Measurements from ENCODE around the gene MIDN. TPM values are rescaled to one million over a fixed set of nuclear protein-coding genes. Genes with fewer than 3 reads are reported as not detected.
A peak's percentile ranks its signal among the peaks of the same experiment; 100 is the strongest.

MIDN gene
- total and polyA plus RNA-seq, 4 donors = 39.7 to 185 (median 58.7) TPM

DNA sequence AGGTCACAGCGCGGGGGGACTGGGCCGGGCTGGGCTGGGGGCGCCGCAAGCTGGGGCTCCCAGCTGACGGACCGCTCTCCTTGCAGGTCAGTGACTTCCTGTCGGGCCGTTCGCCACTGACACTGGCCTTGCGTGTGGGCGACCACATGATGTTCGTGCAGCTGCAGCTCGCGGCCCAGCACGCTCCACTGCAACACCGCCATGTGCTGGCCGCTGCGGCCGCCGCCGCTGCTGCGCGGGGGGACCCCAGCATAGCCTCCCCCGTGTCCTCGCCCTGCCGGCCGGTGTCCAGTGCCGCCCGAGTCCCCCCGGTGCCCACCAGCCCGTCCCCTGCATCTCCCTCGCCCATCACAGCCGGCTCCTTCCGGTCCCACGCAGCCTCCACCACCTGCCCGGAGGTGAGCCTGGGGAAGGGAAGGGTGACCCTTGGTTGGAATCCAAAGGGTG lies 5.7 kb downstream of the MIDN start:
- Histone ChIP-seq H3K4me1 (ENCODE audit: control insufficient read depth in 5 of 5, insufficient read depth in 5 of 5, low read length in 5 of 5) (peaks cover 2 to 27% (median 12%) of the 10 kb centered on the region in 5 donors), H3K27ac (ENCODE audit: low read depth in 1 of 2, low read length in 1 of 2) (peak overlapping the region; percentile 97 to 98), H3K4me3 (no peak overlapping the region), H3K9me3 (ENCODE audit: control insufficient read depth in 4 of 4, insufficient read depth in 3 of 4, low read length in 3 of 4) (no peaks in the 10 kb centered on the region), H3K27me3 (ENCODE audit: control insufficient read depth in 3 of 3, insufficient read depth in 3 of 3, low read length in 2 of 3) (no peaks in the 10 kb centered on the region), H3K9ac (ENCODE audit: insufficient read depth in 1 of 2, low read length in 2 of 2) (no peak overlapping the region), H3K36me3 (ENCODE audit: control insufficient read depth in 4 of 4, insufficient read depth in 4 of 4, low read length in 4 of 4) (peaks cover 14 to 62% (median 33%) of the 10 kb centered on the region in 4 donors)
- TF ChIP-seq, protein P1, sequence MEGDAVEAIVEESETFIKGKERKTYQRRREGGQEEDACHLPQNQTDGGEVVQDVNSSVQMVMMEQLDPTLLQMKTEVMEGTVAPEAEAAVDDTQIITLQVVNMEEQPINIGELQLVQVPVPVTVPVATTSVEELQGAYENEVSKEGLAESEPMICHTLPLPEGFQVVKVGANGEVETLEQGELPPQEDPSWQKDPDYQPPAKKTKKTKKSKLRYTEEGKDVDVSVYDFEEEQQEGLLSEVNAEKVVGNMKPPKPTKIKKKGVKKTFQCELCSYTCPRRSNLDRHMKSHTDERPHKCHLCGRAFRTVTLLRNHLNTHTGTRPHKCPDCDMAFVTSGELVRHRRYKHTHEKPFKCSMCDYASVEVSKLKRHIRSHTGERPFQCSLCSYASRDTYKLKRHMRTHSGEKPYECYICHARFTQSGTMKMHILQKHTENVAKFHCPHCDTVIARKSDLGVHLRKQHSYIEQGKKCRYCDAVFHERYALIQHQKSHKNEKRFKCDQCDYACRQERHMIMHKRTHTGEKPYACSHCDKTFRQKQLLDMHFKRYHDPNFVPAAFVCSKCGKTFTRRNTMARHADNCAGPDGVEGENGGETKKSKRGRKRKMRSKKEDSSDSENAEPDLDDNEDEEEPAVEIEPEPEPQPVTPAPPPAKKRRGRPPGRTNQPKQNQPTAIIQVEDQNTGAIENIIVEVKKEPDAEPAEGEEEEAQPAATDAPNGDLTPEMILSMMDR (IDR thresholded peaks at IDR 0.05; ENCODE audit: control extremely low read depth, extremely low read depth) = no peak
- WGBS, 2 donors = 64 to 66% methylated on average over 36 to 37 of the region's 37 CpGs
- DNase-seq (no peak), ATAC-seq (ENCODE audit: insufficient read depth, low FRiP score) (no peak)

DNA sequence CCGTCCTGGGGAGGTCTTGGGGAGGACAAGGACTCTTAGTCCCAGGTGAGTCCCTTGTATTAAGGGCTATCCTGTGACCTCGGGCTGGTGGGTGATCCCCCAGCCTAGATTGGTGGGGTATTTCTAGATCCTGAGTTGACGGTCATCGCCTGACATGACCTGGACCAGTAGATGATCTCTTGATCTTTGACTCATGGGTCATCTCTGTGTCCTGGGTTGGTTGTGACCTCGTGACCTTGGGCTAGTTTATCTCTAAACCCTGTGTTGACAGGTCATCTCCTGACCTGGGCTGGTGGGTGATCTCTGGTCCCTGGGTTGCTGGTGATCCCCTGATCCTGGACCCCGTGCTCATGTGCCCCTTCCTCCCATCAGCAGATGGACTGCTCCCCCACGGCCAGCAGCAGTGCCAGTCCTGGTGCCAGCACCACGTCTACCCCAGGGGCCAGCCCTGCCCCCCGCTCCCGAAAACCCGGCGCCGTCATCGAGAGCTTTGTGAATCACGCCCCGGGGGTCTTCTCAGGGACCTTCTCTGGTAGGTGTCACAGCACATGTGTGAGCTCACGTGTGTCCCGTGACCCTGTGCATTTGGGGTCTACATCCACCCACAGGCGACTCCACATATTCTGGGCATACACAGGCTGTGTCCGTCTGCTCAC lies 6.3 kb downstream of the MIDN start:
- peak overlapping the region; percentile 97 to 98 for H3K27ac ChIP-seq (ENCODE audit: low read depth in 1 of 2, low read length in 1 of 2)
- 84 to 85% methylated on average over 19 to 20 of the region's 20 CpGs for WGBS, 2 donors
- H3K36me3 ChIP-seq (ENCODE audit: control insufficient read depth in 4 of 4, insufficient read depth in 4 of 4, low read length in 4 of 4) = peaks cover 14 to 62% (median 33%) of the 10 kb centered on the region in 4 donors
- H3K4me1 ChIP-seq (ENCODE audit: control insufficient read depth in 5 of 5, insufficient read depth in 5 of 5, low read length in 5 of 5) = peaks cover 2 to 32% (median 12%) of the 10 kb centered on the region in 5 donors
- DNase-seq (no peak), ATAC-seq (ENCODE audit: insufficient read depth, low FRiP score) (no peak)
- TF ChIP-seq, protein P1 (IDR thresholded peaks at IDR 0.05; ENCODE audit: control extremely low read depth, extremely low read depth) = no peak
- no peak overlapping the region for H3K9ac ChIP-seq (ENCODE audit: insufficient read depth in 1 of 2, low read length in 2 of 2)
- H3K4me3 ChIP-seq = no peak overlapping the region
- H3K9me3 ChIP-seq (ENCODE audit: control insufficient read depth in 4 of 4, insufficient read depth in 3 of 4, low read length in 3 of 4) = no peaks in the 10 kb centered on the region
- no peaks in the 10 kb centered on the region for H3K27me3 ChIP-seq (ENCODE audit: control insufficient read depth in 3 of 3, insufficient read depth in 3 of 3, low read length in 2 of 3)

- ATAC-seq (ENCODE audit: insufficient read depth, low FRiP score) (no peak), DNase-seq (no peak)
- Histone ChIP-seq H3K27ac (ENCODE audit: low read depth in 1 of 2, low read length in 1 of 2) (peak overlapping the region; percentile 14 to 97), H3K4me3 (no peak overlapping the region), H3K9me3 (ENCODE audit: control insufficient read depth in 4 of 4, insufficient read depth in 3 of 4, low read length in 3 of 4) (no peaks in the 10 kb centered on the region), H3K36me3 (ENCODE audit: control insufficient read depth in 4 of 4, insufficient read depth in 4 of 4, low read length in 4 of 4) (peaks cover 14 to 57% (median 30%) of the 10 kb centered on the region in 4 donors), H3K27me3 (ENCODE audit: control insufficient read depth in 3 of 3, insufficient read depth in 3 of 3, low read length in 2 of 3) (no peaks in the 10 kb centered on the region), H3K9ac (ENCODE audit: insufficient read depth in 1 of 2, low read length in 2 of 2) (no peak overlapping the region), H3K4me1 (ENCODE audit: control insufficient read depth in 5 of 5, insufficient read depth in 5 of 5, low read length in 5 of 5) (peaks cover 2 to 37% (median 15%) of the 10 kb centered on the region in 5 donors)
- TF ChIP-seq, protein P1 (IDR thresholded peaks at IDR 0.05; ENCODE audit: control extremely low read depth, extremely low read depth) = no peak
- WGBS, 2 donors = 82 to 85% methylated on average over 46 to 52 of the region's 52 CpGs
Observed at GRCh38 chr19:1255186-1256161, 7.1 kb downstream of the MIDN start.
